Measurements from ENCODE around the gene SEZ6.
A peak's percentile ranks its signal among the peaks of the same experiment; 100 is the strongest.

Gene SEZ6

DNA sequence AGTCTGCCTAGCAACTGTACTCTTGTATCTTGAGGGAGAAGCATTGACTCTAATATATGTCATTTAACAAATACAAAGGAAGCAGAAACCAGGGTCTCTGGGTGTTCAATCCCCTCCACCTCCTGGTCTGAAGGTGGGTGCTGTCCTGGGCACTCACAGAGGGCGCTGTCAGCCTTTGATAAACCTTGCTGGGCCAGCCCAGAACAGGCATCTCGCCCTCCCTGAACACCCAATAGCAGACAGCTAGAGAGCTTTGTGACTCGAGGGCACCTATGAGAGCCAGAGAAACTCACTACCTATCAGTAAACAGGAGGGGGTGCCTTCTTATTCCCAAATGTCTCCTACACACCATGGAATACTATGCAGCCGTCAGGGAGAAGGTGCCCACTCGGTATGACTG, 30.8 kb upstream of the SEZ6 start:
- peak; percentile 52 for DNase-seq

DNA sequence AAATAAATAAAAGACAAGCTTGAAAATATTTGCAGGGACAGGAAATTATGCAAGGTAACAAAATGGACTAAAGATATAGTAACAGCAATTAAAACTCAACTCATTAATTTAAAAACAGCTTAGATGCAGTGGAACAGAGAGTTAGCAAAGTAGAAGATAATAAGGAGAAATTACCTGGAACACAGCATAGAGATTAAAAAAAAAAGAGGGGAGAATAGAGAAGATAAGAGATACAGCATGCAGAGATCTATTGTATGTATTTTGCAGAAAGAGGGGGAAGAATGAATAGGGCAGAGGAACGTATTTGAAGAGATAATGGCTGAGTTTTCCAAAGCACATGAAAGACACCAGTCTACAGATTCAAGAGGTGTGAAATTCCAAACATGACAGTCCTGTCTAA, 28.7 kb upstream of the SEZ6 start:
- no peak for DNase-seq

DNA sequence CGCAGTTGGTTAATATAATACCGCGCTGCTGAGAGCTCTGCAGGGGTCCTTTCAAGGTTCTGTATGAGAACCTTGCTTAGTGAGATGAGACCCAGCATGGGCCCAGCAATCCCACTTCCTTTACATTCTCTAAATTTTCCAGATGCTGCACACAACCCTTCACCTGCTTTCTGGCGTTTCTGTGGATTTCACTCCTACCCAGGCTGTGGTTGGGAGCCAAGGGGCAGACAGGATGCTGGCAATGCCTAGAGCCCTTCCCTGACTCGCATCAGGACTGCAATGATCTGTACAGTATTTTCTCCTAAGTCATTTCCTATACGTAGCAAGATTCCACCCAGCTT, 27.0 kb upstream of the SEZ6 start:
- no peak for DNase-seq

DNA sequence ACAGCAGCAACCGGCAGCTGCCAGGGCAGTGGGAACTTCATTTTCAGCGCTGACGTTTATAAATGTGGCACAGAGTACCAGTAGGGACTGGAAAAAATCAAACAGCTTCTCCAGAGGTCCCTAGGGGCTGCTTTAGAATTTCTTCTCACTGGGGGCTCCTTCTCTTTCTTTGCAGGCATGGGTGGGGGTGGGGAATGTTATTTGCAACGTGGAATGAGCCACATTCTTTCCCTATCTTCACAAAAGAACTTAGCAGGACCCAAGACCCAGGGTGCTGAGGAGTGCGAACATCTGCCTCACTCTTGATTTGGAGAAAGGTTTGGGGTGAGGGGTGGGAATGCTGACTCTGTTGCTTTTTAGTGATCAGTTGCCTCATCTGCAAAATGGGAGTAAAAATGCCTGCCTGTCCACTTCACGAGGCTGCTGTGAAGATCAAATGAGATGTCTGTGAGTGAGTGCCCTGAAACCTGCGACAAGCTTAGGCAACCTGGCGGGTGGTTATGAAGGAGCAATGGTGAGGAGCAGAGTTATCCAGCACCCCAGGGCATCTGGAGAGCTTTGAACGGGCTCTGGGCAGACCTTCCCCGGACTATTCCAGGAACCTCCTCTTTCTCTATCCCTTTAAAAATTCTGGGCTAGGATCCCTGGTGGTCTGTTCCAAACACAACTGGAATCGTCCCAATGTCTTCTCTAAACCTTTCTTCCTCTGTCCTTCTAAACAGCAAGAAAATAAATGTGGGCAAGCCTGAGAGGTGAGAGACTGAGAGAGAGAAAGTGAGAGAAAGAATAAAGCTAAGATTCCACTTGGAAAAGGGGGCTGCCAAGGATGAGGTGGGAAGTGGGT, 26.4 kb upstream of the SEZ6 start:
- DNase-seq, result no peak

DNA sequence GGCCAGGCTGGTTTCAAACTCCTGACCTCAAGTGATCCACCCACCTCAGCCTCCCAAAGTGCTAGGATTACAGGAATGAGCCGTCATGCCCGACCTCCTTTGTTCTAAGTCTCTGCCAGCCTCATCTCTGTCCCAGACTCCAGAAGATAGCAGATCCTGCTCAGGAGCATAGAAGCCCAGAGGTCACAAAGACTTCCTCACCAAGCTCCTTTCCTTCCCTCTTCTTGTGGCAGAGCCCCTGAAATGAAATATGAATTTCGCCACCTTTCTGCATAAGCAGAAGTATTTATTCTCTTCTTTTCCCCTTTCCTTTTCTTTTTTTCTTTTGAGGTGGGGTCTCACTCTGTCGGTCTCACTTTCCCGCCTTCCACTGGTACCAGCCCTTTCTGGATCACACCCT, 25.7 kb upstream of the SEZ6 start:
- no peak for DNase-seq

DNA sequence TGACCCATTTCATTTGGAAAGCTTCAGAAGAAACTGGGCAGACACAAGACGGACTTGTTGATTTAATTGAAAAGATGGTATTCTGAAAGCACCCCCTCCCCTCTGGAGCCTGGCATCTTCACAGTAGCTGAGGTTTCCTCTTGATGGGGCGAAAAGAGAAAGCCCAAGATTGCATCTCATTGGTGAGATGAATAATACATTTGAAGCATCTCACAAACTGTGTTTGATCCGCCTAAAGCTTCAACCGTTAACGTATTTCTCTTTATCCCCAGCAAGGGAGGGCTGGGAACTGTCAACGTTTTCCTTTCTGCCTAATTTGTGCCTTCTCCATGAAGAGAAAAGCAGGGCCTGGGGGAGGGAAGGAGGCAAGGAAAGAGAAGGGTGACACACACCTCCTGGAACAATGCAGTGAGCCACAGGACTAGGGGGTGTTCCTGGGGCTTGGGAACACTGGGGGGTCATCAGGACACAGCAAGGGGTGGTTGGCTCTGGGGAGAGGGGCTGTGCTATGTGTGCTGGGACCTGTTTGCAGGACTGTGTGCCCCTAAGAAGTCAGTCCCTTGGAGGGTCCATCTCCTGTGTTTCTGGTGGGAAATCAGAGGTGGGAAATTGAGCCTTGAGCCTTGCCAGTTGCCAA, 18.6 kb upstream of the SEZ6 start:
- DNase-seq, result no peak

DNA sequence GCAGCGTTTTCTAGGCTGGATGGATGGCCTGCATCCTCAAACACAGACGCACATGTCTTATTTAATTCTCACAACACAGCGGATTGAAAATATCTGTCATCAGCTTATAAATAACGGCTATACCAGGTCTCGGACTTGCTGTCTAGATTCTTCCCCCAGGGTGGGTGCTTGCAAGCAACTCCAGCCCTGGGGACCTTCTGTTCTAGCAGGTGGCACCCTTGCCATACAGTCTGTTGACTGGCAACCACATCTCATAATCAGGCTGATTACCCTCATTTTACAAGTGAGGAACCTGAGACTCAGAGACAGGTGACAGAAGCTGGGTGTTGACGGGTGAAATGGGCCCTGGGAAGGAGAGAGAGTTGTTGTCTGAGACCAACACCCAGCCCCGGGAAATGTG, 16.2 kb upstream of the SEZ6 start:
- no peak for DNase-seq

DNA sequence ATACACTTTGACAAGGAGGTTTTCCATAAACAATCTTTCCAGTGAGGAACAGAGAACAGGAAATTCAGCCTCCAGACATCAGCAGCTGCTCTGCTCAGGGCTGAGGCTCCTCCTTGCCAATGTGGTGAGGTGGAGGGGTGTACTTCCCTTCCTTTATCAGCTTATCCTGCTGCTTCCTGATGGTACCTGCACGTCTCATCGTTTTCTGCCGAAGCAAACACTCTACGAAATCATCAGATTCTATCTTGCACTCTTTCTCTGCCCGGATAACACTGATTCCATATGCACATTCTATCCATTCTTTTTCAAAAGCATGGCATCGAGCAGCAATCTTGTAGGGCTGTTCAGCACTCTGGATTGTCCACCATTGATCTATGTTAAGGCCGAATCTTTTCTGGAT, 15.4 kb upstream of the SEZ6 start:
- DNase-seq, result no peak

DNA sequence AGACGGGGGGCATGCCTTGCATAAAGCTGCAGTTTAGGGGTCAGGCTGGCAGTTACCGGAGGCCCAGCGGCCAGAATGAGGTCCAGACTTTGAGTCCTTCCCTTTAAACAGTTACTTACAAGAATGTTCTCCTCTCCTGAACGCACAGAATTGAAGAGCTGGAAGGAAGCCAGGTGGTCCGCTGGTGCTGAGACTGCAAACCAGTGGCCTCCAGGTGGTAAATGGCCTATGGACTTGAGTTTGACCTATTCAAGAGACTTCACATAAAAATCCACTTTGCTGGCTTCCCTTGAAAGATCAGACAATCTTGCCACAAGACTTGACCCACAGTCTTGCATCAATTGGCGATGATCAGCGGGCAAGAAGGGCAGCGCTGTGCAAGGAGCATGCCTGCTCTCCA, 14.7 kb upstream of the SEZ6 start:
- DNase-seq, result no peak

DNA sequence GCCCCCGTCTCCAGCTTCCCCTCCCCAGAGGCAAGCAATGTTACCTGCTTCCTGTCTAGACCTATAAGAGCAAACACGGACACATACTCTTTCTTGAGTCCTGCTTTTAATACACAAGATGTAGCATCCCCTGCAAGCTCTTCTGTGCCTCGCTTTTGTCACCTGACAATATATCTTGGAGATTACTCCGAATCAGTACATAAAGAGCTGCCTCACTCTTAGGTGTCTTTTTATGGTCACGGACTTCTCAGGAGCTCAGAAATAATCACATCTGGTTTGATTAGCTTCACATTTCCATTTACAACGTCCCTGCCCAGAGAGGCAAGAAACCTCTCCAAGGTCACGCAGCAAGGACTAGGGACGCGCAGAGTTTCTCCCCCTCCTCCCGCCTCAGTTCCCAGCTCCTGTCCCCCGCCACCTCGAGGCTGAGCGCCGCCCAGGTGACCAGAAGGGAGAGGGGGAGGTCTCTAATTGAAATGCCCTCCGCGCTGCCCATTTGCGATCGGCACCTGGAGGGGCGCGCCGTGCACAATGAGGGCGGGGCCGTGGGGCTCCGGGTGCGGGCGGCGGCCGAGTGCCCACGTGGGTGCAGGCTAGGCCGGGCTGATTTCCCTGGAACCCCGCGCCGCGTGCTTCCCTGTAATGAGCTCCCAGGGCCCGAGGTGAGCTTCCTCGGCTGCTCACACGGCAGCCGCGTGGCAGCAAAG, 13.8 kb upstream of the SEZ6 start:
- no peak for DNase-seq

DNA sequence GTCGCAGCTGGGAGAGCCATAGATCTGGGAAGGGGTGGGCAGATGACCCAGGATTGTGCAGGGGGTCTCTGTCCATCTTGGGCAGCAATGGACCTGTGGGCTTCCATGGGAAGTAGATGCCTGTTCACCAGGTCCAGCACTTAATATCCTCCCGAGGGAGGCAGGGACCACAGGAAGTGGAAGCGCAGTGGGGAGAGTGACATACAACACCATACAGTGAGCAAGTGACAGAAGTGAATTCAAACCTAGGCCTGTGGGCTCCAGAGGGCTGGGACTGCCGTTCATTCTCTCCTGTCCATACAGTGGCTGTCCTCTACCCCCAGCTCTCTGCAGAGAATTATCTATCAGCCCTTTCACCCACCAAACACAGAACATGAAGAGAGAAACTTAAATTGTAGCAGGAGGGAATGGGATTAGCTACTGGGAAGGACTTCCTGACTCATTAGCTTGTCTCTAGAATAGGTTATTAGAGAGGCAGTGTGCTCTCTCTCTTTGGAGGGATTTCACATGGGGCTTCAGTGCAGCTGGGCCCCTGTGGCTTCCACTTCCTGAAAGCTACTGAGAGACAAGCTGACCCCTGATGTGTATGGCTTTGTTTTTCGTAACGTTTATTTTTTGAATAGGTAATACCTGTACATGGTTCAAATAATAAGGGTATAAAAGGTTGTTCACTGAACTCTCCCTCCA, 13.1 kb upstream of the SEZ6 start:
- DNase-seq, result no peak

DNA sequence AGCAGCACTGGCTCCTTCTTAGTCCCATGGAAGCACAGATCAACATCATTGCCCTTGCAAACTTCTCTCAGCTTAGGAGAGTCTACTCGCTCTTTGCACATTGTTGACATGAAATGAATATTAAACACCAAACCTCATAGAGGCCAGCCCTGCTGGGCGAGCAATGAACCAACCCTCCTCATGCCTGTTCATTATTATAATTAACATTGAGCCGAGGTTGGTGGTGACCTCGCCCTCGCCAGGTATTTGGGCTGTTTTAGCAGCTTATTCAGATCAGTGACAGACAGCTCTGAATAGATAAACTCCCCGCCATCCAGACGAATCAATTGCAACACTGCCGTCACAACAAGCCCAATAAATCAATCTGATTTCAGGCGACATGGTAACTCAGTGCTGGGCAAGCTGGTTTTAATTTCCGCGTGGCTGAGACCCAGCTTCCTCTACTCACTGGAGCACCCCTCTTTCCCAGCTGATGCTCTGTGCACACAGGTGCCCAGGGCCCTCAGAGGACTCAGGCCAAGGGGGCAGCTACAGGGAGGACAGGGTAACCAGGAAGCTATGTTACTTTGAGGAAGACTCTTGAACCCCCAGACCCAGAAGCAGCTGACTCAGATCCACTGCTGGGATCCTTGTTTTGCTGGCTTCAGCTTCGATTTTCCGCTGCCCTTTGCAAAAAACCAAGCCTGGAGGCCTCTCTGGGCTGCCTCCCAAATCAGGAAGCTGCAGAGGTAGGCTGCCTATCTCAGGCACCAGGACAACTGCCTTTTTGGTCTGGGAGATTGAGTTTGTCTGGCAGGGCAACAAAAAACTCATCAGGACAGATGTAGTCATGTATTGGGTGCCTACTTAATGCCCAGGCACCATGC, 10.7 kb upstream of the SEZ6 start:
- no peak for DNase-seq

DNA sequence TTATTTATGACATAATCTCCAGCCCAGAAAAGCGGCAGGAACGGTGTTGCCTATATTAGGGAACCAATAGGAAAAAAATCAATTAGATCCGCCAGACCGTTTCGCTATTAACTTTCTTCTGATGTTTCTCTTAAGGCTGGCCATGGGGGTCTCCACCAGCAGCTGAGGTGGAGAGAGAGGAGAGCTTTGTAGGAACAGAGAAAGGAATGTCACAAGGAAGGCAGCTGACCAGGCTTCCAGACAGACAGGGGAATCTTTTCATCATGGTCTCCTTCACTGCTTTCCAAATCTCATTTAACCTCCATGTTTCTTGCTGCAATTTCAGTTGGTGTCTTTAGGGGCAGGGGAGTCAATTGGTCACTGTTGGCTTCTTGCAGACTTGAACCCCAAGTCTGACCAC, 8.9 kb upstream of the SEZ6 start:
- no peak for DNase-seq

DNA sequence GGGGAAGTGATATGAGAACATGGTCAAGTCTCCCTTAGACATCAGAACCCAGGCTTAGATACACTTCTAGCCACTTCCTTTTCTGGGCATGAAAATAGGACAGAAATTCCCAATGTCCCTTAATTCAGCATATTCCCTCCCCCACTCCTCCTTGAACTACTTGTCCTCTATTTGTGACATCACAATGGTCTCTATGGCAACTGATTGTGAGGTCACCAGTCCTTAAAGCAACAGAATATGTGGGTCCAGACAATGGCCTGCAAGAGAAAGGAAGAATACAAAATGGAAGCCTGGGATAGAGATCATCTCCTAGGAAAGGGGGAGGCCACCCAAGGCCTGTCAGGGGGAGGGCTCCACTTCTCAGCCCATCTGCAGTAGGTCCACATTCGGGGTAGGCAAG, 6.7 kb upstream of the SEZ6 start:
- no peak for DNase-seq

DNA sequence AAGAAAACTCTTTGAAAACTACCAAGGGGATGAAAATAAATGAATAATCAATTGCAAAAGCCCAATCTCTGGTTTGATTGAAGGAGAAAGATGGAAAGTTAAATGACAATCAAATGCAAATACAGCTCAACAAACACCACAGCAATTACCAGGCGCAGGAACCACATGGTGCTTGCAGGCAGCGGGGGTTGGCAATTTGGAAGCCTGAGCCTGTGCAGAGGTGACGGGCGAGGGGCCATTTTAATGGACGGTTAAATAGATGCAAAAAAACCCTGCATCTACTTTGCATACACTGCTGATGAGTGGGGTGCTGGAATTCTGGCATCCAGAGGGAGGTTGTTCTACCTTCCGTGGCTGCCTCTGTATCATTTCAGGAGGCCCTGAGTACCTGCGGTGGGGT, 4.8 kb upstream of the SEZ6 start:
- DNase-seq, result no peak

DNA sequence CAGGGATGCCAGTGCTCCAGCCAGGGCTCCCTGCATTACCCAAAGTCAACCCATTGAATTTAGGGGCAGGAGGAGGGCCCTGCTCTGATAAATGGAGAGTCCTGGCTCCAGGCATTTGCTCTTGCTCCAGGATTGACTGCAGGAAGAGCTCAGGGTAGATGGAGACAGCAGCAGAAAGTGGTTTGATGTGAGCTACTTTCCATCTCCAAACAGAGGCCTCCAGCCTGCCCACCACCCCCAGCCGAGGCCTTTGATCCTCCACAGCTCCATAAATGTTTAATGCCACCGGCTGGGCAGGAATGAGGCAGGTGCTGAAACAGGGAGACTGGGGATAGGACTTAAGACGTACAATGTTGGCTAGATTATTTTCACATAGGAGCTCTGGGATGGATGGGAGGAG, 4.3 kb upstream of the SEZ6 start:
- no peak for DNase-seq

DNA sequence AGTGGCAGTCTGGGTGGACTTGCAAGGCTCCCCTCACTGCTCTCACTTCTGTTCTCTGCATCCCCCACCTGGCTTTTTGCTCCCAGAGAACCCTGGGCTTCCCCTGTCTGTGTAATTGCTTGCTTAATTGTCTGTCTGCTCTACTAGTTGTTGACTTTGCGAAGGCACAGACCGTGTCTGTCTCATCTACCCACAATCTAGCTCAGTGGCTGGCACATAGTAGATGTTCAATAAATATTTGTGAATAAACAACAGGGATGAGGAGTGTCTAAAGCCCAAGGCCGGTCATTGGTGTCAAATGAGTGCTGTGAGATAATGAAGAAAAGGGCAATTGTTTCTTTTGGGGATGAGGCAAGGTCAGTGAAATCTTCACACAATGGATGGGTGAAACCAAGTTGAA, 2.8 kb upstream of the SEZ6 start:
- DNase-seq, result no peak

DNA sequence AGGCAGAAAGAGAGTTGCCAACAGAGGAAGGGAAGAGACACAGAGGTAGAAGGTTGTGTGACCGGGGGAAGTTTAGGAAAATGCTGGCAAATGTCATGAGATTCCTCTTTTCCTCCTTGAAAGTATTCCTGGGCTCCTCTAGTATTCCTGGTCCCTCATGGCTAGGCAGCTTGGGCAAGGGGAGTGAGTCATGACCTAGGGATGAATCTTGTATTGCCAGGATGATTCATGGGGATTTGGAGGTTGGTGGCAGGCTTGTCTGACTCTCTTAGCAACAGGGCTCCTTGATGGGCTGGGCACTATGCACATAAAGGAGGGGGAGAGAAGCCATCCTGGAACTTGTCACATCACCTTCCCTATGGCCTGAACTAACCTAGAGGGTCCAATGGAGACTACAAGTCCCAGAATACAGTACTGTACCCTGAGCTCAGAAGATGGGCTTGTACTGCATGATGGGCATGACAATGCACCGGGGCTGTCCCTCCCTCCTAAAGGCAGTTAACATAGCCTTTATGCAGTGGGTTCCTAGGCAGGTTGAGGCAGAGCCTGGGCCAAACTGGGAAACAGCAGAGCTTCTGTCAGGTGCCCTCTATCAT, 2.1 kb upstream of the SEZ6 start:
- peak; percentile 79 for DNase-seq

DNA sequence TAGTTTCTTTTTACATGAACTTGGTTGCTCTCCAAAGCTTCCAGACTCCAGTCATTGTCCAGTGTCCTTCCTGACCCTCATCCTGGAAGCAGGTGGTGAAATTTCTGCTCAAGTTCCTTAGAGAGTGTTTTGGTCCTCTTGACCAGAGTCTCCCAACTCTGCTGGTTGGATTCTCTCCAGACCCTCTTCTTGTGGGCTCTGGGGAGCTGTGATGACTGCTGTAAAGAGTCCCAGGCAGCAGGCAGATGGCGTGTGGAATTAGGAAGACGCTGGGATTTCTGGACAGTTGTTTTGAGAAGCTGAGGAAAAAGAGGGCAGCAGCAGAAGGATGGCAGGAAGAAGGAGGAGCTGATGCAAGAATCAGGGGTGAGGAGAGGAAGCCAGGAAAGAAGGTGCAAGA, 1.6 kb upstream of the SEZ6 start:
- no peak for DNase-seq

DNA sequence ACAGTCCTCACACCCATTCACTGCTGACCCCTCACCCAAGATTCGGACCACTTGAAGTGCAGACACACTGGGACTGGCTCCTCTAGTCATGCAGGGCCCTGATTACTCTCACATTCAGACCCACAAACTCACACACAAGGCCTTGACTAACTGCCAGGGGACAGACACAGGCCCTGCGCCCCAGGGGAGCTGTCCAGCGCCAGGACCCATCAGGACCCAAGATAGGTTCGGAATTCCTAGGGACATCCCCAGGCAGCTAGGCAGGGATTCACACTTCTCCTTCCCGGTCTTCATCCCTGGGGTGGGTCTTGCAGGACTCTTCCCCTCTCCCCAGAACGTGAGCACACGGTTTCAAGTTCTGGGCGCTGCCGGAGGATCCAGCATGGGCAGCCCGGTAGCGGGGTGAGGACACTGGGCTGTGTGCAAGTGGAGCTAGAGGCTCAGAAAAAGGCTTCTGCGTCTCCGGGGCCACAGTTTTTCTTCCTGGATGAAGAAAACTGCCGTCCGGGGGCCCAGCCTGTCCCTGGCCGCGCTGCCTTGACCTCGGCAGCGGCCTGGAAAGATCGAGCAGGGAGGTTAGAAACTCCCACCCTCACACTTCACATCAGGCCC, 1.6 kb downstream of the SEZ6 start:
- DNase-seq, result peak; percentile 84

DNA sequence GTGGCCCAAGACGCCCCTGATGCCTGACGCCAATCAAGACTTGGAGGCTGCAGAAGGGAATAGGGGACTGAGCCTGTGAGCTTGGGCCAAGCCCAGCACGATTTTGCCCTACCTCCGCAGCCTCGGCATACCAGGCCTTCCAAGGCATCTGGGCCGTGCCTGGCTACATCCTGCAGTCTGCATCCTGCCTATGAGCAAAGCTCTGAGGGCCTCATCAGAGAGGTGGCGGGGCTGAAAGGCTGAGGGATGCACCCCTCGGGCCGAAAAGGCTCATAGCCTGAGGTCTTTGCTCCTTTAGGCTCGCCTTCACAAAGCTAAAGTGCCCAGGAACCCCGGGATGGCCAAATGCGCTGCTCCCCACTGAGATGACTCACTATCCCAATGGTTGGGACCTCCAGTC, 2.5 kb downstream of the SEZ6 start:
- no peak for DNase-seq

DNA sequence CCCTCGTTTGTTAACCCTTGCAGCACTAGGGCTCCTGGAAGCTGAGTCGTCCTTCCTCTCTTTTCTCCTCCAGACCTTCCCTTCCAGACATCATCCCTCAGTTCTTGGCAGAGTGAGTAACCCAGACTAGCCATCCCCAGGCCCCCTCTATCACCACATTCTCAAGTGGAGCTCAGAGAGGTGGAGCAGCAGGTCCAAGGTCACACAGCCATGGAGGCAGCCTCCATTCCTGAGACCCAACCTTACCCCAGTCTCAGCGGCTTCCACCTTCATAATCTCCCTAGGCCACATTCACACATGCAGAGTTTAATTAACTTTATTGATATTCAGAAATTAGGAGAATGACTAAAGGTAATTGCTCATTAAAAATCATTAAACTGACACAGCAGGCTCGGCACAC, 3.0 kb downstream of the SEZ6 start:
- no peak for DNase-seq
